HG03097 (cell line): ENCODE measurements around the gene CFD.
"Not testable (repeated sequence)": the region's sequence is repeated elsewhere in the genome, so short reads cannot be mapped to it uniquely, and the experiment has no call there.

Experiments
- ATAC-seq: cut with Tn5 transposase; IDR thresholded peaks from one replicate; pipeline ENCODE4 v1.9.1; 2021; ENCODE audit not compliant: unreplicated experiment, low FRiP score

Gene CFD

GRCh38 chr19:870963-871401 lies 11.5 kb downstream of the CFD start:
- no peak for ATAC-seq

GRCh38 chr19:871446-872265 lies 12.2 kb downstream of the CFD start:
- ATAC-seq = no peak

- no peak for ATAC-seq
These were observed 12.9 kb downstream of the CFD start for GRCh38 chr19:872266-872951.

- ATAC-seq = no peak
These were observed 13.6 kb downstream of the CFD start for GRCh38 chr19:873084-873483.

- no peak for ATAC-seq
These were observed 14.1 kb downstream of the CFD start for GRCh38 chr19:873561-874041.

GRCh38 chr19:875265-875879 lies 15.9 kb downstream of the CFD start:
- no peak for ATAC-seq

- no peak for ATAC-seq
These were observed 16.6 kb downstream of the CFD start for GRCh38 chr19:876089-876488.

- no peak for ATAC-seq
These were observed 17.4 kb downstream of the CFD start for GRCh38 chr19:876780-877314.

- ATAC-seq = not testable (repeated sequence)
These were observed 18.7 kb downstream of the CFD start for GRCh38 chr19:877992-878660.

GRCh38 chr19:878751-879561 lies 19.5 kb downstream of the CFD start:
- not testable (repeated sequence) for ATAC-seq

GRCh38 chr19:879711-880438 lies 20.4 kb downstream of the CFD start:
- no peak for ATAC-seq

- ATAC-seq = no peak
These were observed 22.1 kb downstream of the CFD start for GRCh38 chr19:881385-882071.

GRCh38 chr19:882871-883497 lies 23.5 kb downstream of the CFD start:
- no peak for ATAC-seq

GRCh38 chr19:883661-884211 lies 24.3 kb downstream of the CFD start:
- ATAC-seq = no peak

GRCh38 chr19:884420-885211 lies 25.2 kb downstream of the CFD start:
- ATAC-seq = no peak

- ATAC-seq = no peak
These were observed 26.2 kb downstream of the CFD start for GRCh38 chr19:885536-886224.
